ENCODE results near the gene PDX1.
"Not testable (repeated sequence)": the region's sequence is repeated elsewhere in the genome, so short reads cannot be mapped to it uniquely, and the experiment has no call there.

Gene PDX1

DNA sequence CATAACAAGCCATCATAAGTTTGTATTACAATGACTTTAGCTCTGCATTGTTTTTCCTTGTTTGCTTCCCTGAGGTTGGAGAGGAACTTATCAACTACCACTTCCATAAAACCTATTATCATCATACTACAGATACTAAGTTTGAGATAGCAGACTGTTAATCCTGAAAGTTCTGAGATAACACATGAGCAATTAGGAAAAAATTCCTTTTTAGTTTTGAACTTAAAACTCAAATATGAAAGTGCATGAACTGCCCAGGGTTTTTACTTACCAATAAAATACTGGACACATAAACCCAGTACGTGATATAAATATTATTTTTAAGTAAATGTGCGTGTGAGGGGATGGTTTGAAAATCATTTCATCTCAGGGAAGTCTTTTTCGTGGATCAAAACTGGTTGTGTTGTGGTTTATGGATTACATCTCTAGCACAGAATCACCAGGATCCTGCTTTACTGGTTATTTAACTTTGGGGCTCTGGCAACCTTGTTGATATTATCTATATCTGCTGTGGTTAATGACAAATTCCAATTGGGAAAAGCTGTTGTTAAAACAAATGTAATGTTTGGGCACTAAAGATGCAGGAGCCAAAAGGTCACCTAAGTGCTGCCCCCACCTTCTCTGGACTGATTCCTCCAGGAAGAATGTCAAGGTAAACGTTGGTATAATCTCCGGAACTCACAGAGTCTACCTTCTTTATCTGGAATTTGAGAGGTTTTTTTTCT, 36.9 kb downstream of the PDX1 start:
- DNase-seq (ENCODE audit: low read depth): no peak

- no peak for DNase-seq (ENCODE audit: low read depth)
Observed at GRCh38 chr13:27959976-27960361, 40.2 kb downstream of the PDX1 start.

GRCh38 chr13:27960362-27961226, 40.8 kb downstream of the PDX1 start:
- no peak for DNase-seq (ENCODE audit: low read depth)

GRCh38 chr13:27961227-27962085, 41.7 kb downstream of the PDX1 start:
- no peak for DNase-seq (ENCODE audit: low read depth)

GRCh38 chr13:27962128-27962841, 42.5 kb downstream of the PDX1 start:
- DNase-seq (ENCODE audit: low read depth): no peak

- no peak for DNase-seq (ENCODE audit: low read depth)
Observed at GRCh38 chr13:27962982-27963381, 43.2 kb downstream of the PDX1 start.

- no peak for DNase-seq (ENCODE audit: low read depth)
Observed at GRCh38 chr13:27963491-27963890, 43.7 kb downstream of the PDX1 start.

DNA sequence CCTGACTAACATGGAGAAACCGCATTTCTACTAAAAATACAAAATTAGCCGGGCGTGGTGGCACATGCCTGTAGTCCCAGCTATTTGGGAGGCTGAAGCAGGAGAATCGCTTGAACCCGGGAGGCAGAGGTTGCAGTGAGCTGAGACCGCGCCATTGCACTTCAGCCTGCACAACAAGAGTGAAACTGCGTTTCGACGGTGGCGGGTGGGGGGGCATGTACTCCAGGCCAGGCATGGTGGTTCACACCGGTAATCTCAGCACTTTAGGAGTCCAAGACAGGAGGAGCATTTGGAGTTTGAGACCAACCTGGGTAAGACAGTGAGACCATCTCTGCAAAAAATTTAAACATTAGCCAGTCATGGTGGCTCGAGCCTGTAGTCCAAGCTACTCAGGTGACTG, 44.4 kb downstream of the PDX1 start:
- not testable (repeated sequence) for DNase-seq (ENCODE audit: low read depth)

- DNase-seq (ENCODE audit: low read depth): no peak
Observed at GRCh38 chr13:27964741-27965323, 45.0 kb downstream of the PDX1 start.

DNA sequence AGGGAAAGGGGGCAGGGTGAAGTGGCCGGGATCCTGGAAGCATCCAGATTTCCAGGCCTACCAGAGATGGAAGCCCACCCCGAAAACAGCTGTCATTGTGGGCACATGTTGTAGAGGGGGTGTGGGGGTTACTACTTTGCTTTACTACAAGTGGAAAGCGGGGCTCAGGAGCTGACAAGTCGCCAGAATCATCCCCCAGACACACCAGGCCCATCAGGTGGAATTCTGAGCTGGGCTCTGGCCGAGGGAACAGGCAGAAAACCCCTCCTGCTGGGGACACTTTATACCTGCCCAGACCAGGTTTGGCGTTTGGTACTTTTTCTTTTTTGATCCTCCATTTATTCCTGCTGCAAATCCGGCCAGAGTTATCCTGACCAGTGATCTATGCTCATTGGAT, 45.5 kb downstream of the PDX1 start:
- DNase-seq (ENCODE audit: low read depth): no peak

DNA sequence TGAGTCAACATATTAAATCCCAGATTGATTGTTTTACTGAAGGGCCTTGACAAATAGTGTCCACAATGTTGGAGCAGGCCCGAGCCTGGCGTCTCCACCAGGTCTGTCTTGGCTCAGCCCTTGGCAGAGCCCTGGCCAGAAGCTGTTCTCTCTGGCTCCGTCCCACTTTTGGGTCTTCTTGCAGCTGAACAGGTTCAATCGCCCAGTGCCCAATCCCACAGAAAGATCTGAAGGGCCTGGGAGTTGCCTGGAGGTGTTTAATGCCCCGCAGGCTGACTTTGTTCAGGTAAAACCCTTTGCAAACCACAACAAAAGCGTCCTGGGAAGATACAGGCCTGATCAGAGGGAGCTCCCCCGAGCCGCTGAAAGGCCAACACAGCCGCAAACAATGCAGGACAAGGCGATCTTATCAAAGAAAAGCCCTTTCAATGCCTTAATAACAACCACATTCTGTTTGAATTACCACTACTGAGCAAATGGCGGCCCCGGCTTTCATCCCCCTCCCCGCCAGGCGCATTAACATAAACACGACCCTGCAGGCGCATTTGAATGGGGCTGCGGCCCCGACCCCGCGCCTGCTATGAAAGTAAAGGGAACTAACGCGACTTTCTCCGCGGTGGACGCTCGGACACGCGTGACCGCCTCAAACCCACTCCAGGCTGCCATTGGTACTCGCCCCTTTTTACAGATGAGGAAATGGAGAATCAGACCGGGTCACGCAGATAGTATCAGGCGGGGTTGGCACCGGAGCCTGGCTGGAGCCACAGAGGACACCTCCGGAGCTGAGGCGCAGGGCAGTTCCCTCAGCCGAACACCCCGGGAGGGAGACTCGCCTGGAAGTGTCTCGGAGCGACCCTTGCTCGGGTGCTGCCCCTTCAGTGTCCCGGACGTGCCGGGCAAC, 46.2 kb downstream of the PDX1 start:
- no peak for DNase-seq (ENCODE audit: low read depth)

DNA sequence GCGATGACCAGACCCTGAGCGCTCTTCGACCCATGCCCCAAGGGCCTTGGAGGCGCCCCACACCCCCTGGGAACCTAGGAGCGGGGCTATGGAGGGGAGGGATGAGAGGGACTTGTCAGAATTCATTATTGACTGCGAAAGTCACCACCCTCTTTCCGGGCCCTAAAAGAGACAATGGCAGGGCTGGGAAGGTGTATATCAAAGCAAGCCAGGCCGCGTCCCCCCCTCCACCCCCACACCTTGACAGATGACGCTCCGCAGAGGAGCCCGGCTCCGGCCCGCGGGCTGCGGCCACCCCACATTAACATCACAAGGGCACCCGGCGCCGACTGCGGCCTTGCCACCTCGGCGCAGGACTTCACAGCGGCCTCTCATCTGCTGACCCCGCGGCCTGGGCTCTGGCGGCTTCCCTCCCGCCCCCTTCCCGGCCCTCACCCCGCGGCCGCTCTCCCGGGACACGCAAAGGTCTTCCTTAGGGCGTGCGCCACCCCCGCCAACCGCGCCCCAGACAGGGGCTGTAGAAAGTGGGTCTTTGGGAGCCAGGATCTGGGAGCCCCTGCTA, 46.9 kb downstream of the PDX1 start:
- no peak for DNase-seq (ENCODE audit: low read depth)

DNA sequence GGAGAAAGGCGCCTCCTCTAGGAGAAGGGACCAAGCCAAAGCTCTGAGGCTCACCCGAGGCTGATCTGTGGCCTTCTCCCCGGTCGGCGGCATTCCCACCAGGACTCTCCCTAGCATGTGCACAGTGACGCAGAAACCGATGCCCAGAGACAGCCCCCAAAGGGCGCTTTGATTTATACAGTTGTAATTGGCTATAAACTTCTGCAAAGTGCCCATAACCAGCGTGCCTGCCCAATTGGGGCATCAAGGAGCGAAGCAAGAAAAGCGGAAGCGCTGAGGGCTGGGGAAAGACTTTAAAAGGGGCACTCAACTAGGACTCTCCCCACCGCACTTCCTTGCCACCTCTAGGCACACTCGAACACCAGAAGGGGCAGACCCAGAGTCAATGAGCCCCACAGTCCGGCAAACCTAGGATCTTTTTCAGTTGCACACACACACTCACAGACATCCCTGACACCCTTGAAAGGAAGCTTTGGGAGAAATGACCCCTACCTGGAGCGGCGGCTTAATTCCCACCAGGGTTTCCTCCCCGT, 47.5 kb downstream of the PDX1 start:
- DNase-seq (ENCODE audit: low read depth): no peak

GRCh38 chr13:27967736-27968315, 48.0 kb downstream of the PDX1 start:
- DNase-seq (ENCODE audit: low read depth): no peak

DNA sequence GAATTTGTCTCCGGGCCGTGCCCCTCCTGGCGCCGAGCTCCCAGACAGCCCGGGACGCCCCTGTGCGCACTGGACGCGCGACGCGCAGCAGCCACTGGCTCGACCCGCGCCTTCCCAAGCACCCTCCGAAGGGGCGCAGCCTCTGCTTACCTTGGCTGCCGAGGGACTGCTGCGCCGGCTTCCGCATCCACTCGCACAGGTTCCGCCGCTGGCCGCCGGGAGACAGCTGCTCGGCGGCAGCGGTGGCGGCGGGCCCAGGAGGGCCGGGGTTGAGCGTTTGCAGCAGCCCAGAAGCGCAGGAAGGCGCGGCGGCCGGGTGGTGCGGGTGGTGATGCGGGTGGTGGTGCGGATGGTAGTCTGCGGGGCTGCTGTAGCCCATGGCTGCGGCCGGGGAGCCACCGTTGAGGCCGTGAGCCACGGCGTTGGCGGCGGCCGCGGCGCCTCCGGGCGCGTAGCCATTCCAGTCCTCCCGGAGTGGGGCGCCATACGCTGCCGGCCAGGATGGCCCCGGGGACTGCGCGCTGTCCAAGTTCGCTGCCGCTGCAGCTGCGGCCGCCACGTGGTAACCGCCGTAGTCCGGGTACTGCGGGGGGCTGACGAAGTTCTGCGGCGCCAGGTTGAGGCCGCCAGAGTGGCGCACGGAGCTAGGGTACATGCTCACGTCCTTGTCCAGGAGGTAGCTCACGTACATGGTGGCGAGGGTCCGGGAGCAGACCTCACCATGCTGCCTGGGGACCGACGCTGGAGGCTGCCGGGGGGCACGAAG, 48.7 kb downstream of the PDX1 start:
- DNase-seq (ENCODE audit: low read depth): no peak

- DNase-seq (ENCODE audit: low read depth): no peak
Observed at GRCh38 chr13:27969082-27969865, 49.5 kb downstream of the PDX1 start, which contains the start of gene CDX2. Gene CDX2 (minus strand): TSS chr13:27969315. CDS start chr13:27969006, 309 bp downstream.

GRCh38 chr13:27969866-27970229, 50.0 kb downstream of the PDX1 start:
- DNase-seq (ENCODE audit: low read depth): no peak

All from HS-5 (cell line).